SU-DHL-6 (cell line): ENCODE results near the gene EXOC6B.

ENCODE experiments used
- EZH2phosphoT487 ChIP-seq: fragments of 200-600 bp; sonication (generic), shearing (Covaris generic); conservative IDR thresholded peaks from 2 replicates; pipeline ENCODE4 v1.6.1; 2018; ENCODE audit warnings: mild to moderate bottlenecking, antibody characterized with exemption, low read length, moderate library complexity, mixed read lengths
- TF ChIP-seq, protein P1 (sequence below): fragments of 200-600 bp; sonication (generic); IDR thresholded peaks from one replicate; pipeline ENCODE4 v1.5.1; 2017; ENCODE audit warnings: antibody characterized with exemption, mild to moderate bottlenecking, low read length, moderate library complexity; ENCODE audit not compliant: insufficient read depth, poor library complexity, severe bottlenecking

GRCh38 chr2:72210470-72210869, 615.4 kb downstream of the EXOC6B start:
- TF ChIP-seq, protein P1, sequence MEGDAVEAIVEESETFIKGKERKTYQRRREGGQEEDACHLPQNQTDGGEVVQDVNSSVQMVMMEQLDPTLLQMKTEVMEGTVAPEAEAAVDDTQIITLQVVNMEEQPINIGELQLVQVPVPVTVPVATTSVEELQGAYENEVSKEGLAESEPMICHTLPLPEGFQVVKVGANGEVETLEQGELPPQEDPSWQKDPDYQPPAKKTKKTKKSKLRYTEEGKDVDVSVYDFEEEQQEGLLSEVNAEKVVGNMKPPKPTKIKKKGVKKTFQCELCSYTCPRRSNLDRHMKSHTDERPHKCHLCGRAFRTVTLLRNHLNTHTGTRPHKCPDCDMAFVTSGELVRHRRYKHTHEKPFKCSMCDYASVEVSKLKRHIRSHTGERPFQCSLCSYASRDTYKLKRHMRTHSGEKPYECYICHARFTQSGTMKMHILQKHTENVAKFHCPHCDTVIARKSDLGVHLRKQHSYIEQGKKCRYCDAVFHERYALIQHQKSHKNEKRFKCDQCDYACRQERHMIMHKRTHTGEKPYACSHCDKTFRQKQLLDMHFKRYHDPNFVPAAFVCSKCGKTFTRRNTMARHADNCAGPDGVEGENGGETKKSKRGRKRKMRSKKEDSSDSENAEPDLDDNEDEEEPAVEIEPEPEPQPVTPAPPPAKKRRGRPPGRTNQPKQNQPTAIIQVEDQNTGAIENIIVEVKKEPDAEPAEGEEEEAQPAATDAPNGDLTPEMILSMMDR = no peak
- no peak for TF ChIP-seq EZH2phosphoT487
